Eye (tissue), 1 donor: ENCODE measurements around the gene IVL.
A peak's percentile ranks its signal among the peaks of the same experiment; 100 is the strongest.

Experiments used
- DNase-seq: peaks from one replicate; pipeline ENCODE4 v3.0.0-alpha.2; 2015

The IVL gene

DNA sequence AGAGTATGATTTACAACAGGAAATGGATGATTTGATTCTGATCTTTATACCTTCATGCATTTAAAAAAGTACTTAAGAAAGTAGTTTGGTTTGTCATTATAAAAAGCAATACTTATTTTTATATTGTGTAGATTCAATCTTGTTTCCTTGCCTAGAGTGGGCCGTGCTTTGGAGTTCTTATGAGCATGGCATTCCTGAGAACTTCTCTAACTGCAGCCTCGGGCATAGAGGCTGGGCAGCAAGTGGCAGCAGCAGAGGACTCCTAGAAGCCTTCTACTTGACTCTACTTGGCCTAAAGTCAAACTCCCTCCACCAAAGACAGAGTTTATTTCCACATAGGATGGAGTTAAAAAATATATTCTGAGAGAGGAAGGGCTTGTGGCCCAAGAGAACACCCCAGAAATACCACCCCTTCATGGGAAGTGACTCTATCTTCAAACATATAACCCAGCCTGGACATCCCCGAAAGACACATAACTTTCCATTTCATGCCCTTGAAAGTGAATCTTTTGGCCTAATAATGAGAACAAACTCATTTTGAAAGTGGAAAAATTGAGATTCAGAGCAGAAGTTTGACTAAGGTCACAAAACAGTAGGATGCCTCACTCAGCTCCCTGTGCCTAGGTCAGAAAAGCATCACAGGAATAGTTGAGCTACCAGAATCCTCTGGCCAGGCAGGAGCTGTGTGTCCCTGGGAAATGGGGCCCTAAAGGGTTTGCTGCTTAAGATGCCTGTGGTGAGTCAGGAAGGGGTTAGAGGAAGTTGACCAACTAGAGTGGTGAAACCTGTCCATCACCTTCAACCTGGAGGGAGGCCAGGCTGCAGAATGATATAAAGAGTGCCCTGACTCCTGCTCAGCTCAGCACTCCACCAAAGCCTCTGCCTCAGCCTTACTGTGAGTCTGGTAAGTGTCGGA is at the start of gene IVL:
IVL (plus strand) TSS at position 861 of the 916 bp plus-strand sequence. CDS start 1,252 bp downstream, outside the sequence.
- no peak for DNase-seq

GRCh38 chr1:152859696-152860095 is 48.6 kb upstream of the IVL start, which contains the start of gene LCE7A:
TSS of gene LCE7A (plus strand) at chr1:152859996. CDS start at chr1:152860698, 702 bp downstream.
- DNase-seq: no peak

DNA sequence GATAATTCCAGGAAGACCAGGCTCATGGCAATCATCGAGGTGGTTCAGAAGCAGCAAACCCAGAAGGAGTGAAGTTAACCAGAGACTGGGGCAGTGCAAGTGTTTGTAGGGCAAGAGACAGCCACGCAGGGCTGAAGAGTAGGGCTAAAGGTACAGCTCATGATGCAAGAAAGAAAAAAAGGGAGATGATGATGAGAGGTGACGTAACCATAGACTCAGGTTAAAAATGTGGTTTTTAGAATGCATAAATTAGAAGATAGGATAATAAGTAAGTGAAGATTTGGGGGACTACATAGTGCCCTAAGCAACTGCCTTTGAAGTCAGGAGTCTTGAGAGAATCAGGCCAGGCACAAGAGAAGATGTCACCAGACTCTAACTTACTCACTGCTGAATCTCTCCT is 48.2 kb upstream of the IVL start:
- no peak for DNase-seq

- DNase-seq: no peak
Observed at GRCh38 chr1:152861374-152861773, 47.0 kb upstream of the IVL start.

GRCh38 chr1:152864443-152864842 is 43.9 kb upstream of the IVL start:
- DNase-seq: no peak

- no peak for DNase-seq
Observed at GRCh38 chr1:152866321-152866720, 42.0 kb upstream of the IVL start.

GRCh38 chr1:152869808-152870419 is 38.4 kb upstream of the IVL start:
- DNase-seq: peak; percentile 87

GRCh38 chr1:152870831-152871730 is 37.3 kb upstream of the IVL start:
- DNase-seq: peak; percentile 42

- DNase-seq: no peak
Observed at GRCh38 chr1:152871731-152872126, 36.6 kb upstream of the IVL start.

DNA sequence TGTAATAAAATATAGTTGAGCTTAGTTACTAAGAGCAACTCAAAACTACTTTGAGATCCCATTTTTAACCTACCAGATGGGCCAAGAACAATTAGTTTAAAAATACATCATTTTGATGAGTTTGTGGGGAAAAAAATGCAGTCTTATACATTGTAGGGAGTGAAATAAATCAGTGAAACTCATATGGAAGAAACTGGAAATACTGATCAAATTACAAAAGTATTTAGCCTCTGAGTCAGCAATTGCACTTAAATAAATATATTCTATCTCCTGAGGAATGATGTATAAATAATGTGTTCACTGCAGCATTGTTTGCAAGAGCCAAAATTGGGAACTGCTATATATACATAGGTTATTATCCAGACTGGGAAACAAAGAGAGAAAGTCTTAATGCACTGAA is 34.9 kb upstream of the IVL start:
- DNase-seq: no peak

DNA sequence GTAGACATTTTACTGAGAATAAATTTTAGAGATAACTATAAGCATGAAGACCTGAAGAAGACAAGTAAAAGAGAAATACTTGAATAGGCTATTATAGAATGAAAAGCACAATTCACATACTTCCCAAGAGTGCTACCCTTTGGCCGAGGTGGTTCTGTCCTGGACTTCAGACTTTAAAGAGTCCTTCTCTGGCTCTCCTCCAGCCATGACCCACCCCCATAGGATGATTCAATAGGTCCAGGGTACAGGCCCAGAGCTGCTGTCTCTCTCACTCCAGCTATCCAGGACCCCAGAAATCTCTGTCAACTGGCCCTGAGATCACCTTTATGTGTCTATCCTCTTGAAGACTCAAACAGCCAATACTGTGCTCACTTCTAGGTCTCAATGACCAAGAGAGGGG is 31.5 kb upstream of the IVL start:
- DNase-seq: no peak

GRCh38 chr1:152878042-152878441 is 30.3 kb upstream of the IVL start, which contains the start of gene SMCP:
TSS of gene SMCP (plus strand) at chr1:152878322. CDS start at chr1:152884423, 6,101 bp downstream.
- no peak for DNase-seq

GRCh38 chr1:152879559-152880198 is 28.7 kb upstream of the IVL start:
- DNase-seq: no peak

DNA sequence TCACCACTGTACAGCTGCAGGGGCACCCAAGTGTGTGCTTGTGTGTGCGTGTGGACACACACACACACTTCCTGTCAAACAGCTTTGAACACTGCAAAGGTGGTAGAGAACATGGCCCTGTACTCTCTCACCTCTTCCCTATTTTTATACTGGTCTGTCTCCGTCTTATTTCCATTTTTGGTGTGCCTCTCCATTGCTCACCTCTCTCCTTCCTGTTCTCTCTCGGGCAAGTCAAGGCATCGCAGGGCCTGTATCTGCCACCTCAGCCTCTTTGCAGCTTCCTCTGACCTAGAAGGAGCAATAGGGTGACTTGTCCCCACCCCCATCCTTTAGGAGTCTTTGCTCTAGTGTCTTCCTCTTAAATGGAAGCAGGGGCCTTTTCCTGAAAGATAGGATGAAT is 28.0 kb upstream of the IVL start:
- no peak for DNase-seq

DNA sequence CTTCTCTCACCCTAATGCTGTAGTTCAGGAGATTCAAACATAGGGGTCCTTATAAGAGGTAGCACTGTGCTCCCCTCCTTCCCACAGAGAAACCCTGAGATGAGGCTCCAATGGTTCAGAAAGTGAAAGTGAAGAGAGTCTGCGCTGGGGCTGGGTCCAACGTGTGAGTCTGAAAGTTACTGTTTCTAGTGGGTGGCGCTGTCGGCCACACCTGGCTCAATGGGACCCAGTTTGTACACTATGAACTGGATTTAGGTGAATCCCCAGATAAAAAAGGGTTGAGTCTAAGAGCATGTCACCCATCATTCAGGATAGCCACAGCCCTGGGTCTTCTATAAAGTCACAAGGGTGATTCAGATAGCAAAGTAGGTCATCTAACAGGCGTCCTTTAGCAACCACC is 27.4 kb upstream of the IVL start:
- no peak for DNase-seq

DNA sequence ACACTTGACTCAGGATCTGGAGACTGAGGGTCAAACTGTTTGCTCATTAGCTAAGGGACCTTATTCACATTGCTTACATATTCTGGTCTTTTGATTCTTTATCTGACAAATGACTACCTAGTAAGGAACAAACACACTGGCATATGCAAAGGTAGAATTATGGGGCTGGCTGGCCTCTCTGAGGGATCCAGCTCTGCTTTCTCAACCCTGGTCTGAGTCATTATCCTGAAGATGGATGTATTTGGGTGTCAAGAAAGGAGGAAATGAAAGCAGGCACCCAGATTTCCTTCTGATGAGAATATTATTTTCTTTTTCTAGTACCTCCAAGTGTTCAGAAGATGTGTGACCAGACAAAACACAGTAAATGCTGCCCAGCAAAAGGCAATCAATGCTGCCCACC is 24.3 kb upstream of the IVL start:
- no peak for DNase-seq

- DNase-seq: no peak
Observed at GRCh38 chr1:152884506-152884905, 23.8 kb upstream of the IVL start.

DNA sequence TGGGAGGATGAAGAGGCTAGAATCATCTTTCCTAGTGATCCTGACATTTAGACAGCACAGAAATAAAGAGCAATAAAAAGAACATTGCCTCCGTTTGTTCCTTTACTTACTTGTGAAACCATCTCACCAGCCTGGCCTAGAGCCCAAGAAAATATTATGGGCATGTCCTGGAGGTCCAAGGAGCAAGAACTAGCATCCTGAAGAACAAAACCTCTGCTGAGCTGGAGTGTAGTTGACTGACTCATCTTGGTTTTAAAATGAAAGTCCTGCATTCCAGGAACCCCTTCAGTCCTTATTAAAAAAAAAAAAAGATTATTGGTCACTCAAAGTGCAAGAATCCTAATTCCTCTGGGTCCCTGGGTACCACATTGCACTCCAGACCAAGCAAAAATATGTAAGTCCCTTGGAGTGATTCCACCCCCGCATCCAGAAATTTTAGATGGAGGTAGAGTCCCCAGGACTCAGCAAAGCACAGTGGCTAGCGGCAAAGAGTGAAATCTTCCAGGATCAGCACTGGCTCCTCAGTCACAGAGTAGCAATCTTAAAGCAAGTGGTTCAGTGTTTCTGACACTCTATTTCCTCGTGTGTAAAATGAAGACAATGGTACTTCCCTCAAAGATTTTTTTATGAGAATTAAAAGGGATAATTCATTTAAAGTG is 23.3 kb upstream of the IVL start:
- no peak for DNase-seq

DNA sequence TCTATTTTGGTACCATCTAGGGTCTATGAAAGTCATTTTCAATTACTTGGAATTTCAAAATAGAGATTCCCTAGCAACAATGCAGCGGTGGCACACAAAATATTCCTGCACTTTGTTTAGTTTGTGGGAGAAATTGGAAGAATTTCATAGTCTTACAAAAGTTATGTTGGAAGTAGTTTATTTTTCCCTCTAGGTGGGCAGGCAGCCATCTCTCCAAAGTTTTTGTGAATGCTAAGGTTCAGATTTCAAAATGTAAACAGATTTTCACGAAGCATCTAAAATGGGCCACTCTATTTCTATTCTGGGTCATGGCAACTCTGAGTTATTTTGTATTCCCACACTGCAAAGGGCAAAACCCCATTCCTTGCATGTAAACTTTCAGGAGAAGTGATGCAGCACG is 22.3 kb upstream of the IVL start:
- DNase-seq: no peak

DNA sequence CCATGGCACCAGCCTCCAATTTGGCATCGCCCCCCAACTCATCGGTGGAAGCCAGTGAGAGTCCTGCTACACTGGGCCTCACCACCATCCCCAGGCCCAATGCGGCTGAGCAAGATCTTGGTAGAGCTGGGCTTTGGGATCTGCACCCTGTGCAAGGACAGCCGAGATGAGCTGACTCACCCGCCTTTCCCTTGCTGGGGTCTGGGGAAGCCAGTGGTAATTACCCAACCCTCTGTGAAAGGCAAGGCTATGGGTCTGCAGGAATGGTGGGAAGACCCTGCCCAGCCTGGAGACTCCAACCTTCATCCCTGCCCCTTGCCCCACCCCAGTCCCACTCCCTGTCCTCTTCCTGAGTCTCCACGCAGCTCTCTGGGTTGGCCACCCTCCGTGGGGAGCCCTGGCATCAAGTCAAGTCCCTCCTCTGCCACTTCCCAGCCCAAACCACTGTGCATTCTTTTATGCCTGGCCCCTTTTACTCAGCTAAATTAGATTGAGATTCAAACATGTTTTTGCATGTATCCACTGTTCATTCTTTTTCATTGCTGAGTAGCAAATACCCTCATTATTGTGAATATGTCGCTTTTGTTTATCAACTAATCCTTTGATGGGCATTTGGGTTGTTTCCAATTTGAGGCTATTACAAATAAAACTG is 21.5 kb upstream of the IVL start:
- DNase-seq: no peak

- no peak for DNase-seq
Observed at GRCh38 chr1:152888126-152888525, 20.2 kb upstream of the IVL start.
